SU-DHL-6 (cell line): ENCODE results near the gene GNAI2.

Source experiments
- H2AFZ ChIP-seq: fragments of 200-600 bp; sonication (generic); 2 replicates; pipeline ENCODE4 v1.6.1; 2014; ENCODE audit warnings: low read depth, mild to moderate bottlenecking, moderate library complexity, mixed read lengths, antibody characterized with exemption, low read length; ENCODE audit not compliant: severe bottlenecking
- H3F3A ChIP-seq: fragments of 200-600 bp; shearing (Covaris generic); 2 replicates; pipeline ENCODE4 v1.6.0; 2016; ENCODE audit warnings: antibody characterized with exemption, mild to moderate bottlenecking; ENCODE audit not compliant: insufficient read depth
- H3K27ac ChIP-seq: fragments of 200-600 bp; sonication (generic); 2 replicates; pipeline ENCODE4 v1.5.1; 2016; ENCODE audit warnings: low read depth, mild to moderate bottlenecking, low read length, moderate library complexity, mixed read lengths
- H3K27me3 ChIP-seq: fragments of 200-600 bp; sonication (generic), shearing (Covaris generic); 2 replicates; pipeline ENCODE4 v1.6.0; 2014; ENCODE audit warnings: mild to moderate bottlenecking, low read length
- H3K36me3 ChIP-seq: fragments of 200-600 bp; sonication (generic); 2 replicates; pipeline ENCODE4 v1.6.1; 2014; ENCODE audit warnings: mild to moderate bottlenecking, low read length, mixed read lengths
- H3K4me2 ChIP-seq: fragments of 300-600, 200-600 bp; shearing (Covaris generic), sonication (generic); 2 replicates; pipeline ENCODE4 v1.6.0; 2014; ENCODE audit warnings: low read length, low read depth, mild to moderate bottlenecking; ENCODE audit not compliant: poor library complexity, severe bottlenecking
- H3K4me3 ChIP-seq: fragments of 200-600 bp; sonication (generic); 2 replicates; pipeline ENCODE4 v1.5.1; 2014; ENCODE audit warnings: antibody characterized with exemption, low read length, mild to moderate bottlenecking, mixed read lengths; ENCODE audit not compliant: insufficient read depth, poor library complexity, severe bottlenecking
- H3K79me2 ChIP-seq: fragments of 200-600 bp; sonication (generic); 2 replicates; pipeline ENCODE4 v1.6.1; 2014; ENCODE audit warnings: mild to moderate bottlenecking, low read length, moderate library complexity; ENCODE audit not compliant: insufficient read depth
- H3K9ac ChIP-seq: fragments of 200-600 bp; sonication (generic); 2 replicates; pipeline ENCODE4 v1.7.0; 2014; ENCODE audit warnings: mild to moderate bottlenecking, low read length
- H3K9me2 ChIP-seq: fragments of 200-600 bp; sonication (generic); replicated peaks from 2 replicates; pipeline ENCODE4 v1.6.1; 2014; ENCODE audit warnings: low read length; ENCODE audit not compliant: insufficient read depth
- H3K9me3 ChIP-seq: fragments of 200-600 bp; sonication (generic); 2 replicates; pipeline ENCODE4 v1.6.1; 2014; ENCODE audit warnings: low read length, mixed read lengths; ENCODE audit not compliant: insufficient read depth
- H4K20me1 ChIP-seq: fragments of 200-600 bp; sonication (generic); 2 replicates; pipeline ENCODE4 v1.6.1; 2014; ENCODE audit warnings: low read depth, mild to moderate bottlenecking, antibody characterized with exemption, low read length, moderate library complexity, mixed read lengths
- CTCF ChIP-seq: fragments of 200-600 bp; sonication (generic); IDR thresholded peaks from one replicate; pipeline ENCODE4 v1.5.1; 2017; ENCODE audit warnings: antibody characterized with exemption, mild to moderate bottlenecking, low read length, moderate library complexity; ENCODE audit not compliant: insufficient read depth, poor library complexity, severe bottlenecking
- EZH2phosphoT487 ChIP-seq: fragments of 200-600 bp; sonication (generic), shearing (Covaris generic); conservative IDR thresholded peaks from 2 replicates; pipeline ENCODE4 v1.6.1; 2018; ENCODE audit warnings: mild to moderate bottlenecking, antibody characterized with exemption, low read length, moderate library complexity, mixed read lengths

GNAI2 gene

GRCh38 chr3:50235716-50236483 is at the start of gene GNAI2:
Gene GNAI2 (plus strand): TSS chr3:50236204. CDS start chr3:50236336, 132 bp downstream.
- H2AFZ ChIP-seq, result peak within 1 kb of the TSS; percentile 50
- H3K9me3 ChIP-seq, result no peaks in the 10 kb centered on the region

GRCh38 chr3:50187750-50188149 is 48.3 kb upstream of the GNAI2 start:
- Histone ChIP-seq H3K27me3 (no peaks in the 10 kb centered on the region), H3K4me3 (no peak overlapping the region), H3K27ac (no peak overlapping the region), H3F3A (no peaks in the 10 kb centered on the region), H4K20me1 (no peaks in the 10 kb centered on the region), H3K9ac (no peak overlapping the region), H3K79me2 (no peaks in the 10 kb centered on the region), H3K4me2 (no peak overlapping the region), H3K36me3 (no peaks in the 10 kb centered on the region), H2AFZ (no peak overlapping the region), H3K9me2 (no peaks in the 10 kb centered on the region), H3K9me3 (no peaks in the 10 kb centered on the region)
- TF ChIP-seq EZH2phosphoT487 (no peak), CTCF (no peak)

More at GRCh38 chr3:50235716-50236483, at the start of gene GNAI2:
- Histone ChIP-seq H3K9me2 (no peaks in the 10 kb centered on the region), H3K36me3 (no peaks in the 10 kb centered on the region), H4K20me1 (no peaks in the 10 kb centered on the region), H3K4me3 (peak within 1 kb of the TSS; percentile 96), H3K27me3 (no peaks in the 10 kb centered on the region), H3K79me2 (peaks cover 45% of the 10 kb centered on the region), H3K9ac (peak within 1 kb of the TSS; percentile 72), H3K27ac (peak within 1 kb of the TSS; percentile 76), H3K4me2 (peak within 1 kb of the TSS; percentile 84), H3F3A (no peaks in the 10 kb centered on the region)
- no peak for TF ChIP-seq CTCF
- TF ChIP-seq EZH2phosphoT487, result no peak

GRCh38 chr3:50189274-50189673 is 46.7 kb upstream of the GNAI2 start:
- Histone ChIP-seq H3K4me3 (no peak overlapping the region), H3K9ac (no peak overlapping the region), H3K9me2 (no peaks in the 10 kb centered on the region), H3K27me3 (no peaks in the 10 kb centered on the region), H3K36me3 (no peaks in the 10 kb centered on the region), H3K9me3 (no peaks in the 10 kb centered on the region), H3K79me2 (no peaks in the 10 kb centered on the region), H3F3A (no peaks in the 10 kb centered on the region), H3K27ac (no peak overlapping the region), H2AFZ (no peak overlapping the region), H3K4me2 (no peak overlapping the region), H4K20me1 (no peaks in the 10 kb centered on the region)
- TF ChIP-seq CTCF, result peak; percentile 45
- no peak for TF ChIP-seq EZH2phosphoT487
